Activated naive CD8-positive, alpha-beta T cell (primary cell): ENCODE measurements around the gene SMAD4.

Source experiments
- H3K27ac Mint-ChIP-seq: one replicate; pipeline ENCODE4 v1.8.0; 2021; ENCODE audit warnings: mixed read lengths
- H3K27me3 Mint-ChIP-seq: one replicate; pipeline ENCODE4 v1.8.0; 2021; ENCODE audit warnings: mixed read lengths
- H3K36me3 Mint-ChIP-seq: one replicate; pipeline ENCODE4 v1.8.0; 2021; ENCODE audit warnings: mixed read lengths
- H3K4me1 Mint-ChIP-seq: one replicate; pipeline ENCODE4 v1.8.0; 2021; ENCODE audit warnings: low read depth, mixed read lengths
- H3K4me3 Mint-ChIP-seq: one replicate; pipeline ENCODE4 v1.8.0; 2021; ENCODE audit warnings: mild to moderate bottlenecking, mixed read lengths
- H3K9me3 Mint-ChIP-seq: one replicate; pipeline ENCODE4 v1.8.0; 2021; ENCODE audit warnings: low read depth, mixed read lengths

SMAD4 gene

DNA sequence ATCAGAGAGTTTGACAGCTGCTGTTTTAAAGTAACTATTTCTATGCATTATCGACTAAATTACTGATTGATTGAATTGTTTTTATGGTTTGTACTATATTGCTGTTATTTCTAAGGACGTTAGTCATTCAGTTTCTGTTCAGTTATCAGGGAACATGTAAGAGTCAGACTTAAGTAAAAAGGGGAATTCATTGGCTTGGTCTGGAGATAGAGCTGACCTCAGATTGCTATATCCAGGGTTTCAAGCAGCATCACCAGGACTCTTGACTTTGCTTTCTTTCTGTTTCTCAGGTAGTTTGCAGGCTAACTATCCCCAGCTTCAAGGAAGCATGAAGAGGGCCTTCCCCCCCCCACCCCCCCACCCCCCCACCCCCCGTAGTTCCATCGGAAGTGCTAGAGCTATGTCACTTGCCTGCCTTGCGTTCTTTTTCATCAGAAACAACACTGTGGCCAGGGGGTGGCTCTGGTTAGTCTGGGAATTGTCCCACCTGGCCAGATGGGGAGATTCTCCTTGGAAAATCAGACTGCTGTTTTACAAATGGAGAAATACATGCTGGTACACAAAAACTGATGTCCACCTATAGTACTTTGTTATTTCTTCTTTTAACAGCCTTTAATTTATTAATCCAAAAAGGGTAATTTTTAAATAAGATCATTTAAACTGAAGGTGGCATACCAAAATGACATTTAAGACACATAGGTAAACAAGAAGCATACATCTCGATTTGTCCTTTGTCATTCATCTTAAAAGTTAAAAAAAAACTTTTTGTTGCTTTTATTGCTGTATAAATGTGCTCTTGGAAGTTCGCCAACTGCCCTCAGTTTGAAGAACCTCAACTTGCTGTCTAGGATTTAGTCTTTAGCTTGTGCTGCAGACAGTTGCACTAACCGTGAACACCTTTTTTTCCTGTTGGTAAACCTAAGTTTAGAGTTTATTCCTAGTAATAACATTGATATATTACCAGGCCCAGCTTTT lies 9.4 kb downstream of the SMAD4 start:
- peak overlapping the region; percentile 10 for H3K4me3 Mint-ChIP-seq
- no peaks in the 10 kb centered on the region for H3K9me3 Mint-ChIP-seq
- no peaks in the 10 kb centered on the region for H3K27me3 Mint-ChIP-seq
- H3K4me1 Mint-ChIP-seq = peaks cover 95% of the 10 kb centered on the region
- peak overlapping the region; percentile 66 for H3K27ac Mint-ChIP-seq
- no peaks in the 10 kb centered on the region for H3K36me3 Mint-ChIP-seq

DNA sequence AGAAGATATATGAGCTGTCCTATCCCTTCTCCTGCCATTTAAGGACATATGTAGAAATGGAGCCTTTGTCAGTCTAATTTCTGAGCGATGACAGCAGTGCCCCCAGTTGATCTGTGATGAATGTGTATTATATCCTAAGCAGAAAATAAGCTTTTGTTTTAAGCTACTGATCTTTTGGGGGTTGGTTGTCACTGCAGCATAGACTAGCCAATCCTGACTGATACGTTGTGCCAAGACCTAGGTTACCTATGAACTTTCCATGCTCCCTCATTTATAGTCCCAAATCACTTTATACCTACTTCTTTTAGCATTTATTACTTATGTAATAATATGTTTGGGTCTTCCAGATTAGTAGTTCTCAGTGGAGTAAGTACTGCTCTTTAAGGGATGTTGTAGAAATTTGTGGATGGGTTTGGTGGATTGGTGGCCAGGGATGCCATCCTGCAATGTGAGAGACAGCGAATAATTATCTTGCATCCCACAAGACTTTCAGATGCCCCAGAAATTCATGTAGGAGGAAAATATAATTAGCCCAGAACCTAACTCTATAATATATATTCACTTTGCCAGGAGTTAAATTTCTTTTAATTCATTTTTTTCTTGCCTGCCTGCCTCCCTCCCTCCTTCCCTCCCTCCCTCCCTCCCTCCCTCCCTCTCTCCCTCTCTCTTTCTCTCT lies 11.8 kb downstream of the SMAD4 start:
- H3K9me3 Mint-ChIP-seq = no peaks in the 10 kb centered on the region
- no peak overlapping the region for H3K4me3 Mint-ChIP-seq
- H3K27me3 Mint-ChIP-seq = no peaks in the 10 kb centered on the region
- no peaks in the 10 kb centered on the region for H3K36me3 Mint-ChIP-seq
- peaks cover 89% of the 10 kb centered on the region for H3K4me1 Mint-ChIP-seq
- peak overlapping the region; percentile 73 for H3K27ac Mint-ChIP-seq

DNA sequence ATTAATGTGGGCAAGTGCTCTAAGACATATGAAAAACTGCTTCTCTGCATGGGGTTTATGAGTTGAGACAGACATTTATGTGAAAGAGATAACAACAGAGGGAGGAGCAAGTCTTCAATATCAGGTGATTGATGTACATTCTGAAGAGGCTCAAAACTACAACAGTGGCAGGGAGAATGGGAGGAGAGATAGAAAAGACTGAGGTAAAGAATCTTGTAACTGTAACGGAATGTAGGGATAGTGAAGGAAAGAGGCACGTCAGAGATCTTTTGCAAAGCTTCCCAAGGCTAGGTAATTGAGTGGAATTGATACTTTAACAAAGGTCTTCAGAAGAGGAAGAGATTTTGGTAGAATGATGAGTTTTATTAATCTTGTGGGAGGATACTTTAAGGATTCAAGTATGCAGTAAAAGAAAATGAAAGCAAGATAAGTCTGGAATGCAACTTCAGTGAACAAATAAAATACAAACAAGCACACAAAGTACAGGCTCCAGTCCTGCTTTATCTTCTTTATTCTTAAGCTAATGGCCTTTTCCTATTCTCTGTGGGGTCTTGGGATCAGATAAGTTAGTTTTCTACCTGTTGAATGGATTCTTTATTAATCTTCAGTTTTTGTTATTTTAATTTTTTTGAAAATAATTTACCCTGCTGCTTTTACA lies 15.0 kb downstream of the SMAD4 start:
- no peaks in the 10 kb centered on the region for H3K36me3 Mint-ChIP-seq
- H3K27ac Mint-ChIP-seq = peak overlapping the region; percentile 68
- H3K4me1 Mint-ChIP-seq = peaks cover 61% of the 10 kb centered on the region
- no peaks in the 10 kb centered on the region for H3K9me3 Mint-ChIP-seq
- H3K4me3 Mint-ChIP-seq = no peak overlapping the region
- no peaks in the 10 kb centered on the region for H3K27me3 Mint-ChIP-seq

DNA sequence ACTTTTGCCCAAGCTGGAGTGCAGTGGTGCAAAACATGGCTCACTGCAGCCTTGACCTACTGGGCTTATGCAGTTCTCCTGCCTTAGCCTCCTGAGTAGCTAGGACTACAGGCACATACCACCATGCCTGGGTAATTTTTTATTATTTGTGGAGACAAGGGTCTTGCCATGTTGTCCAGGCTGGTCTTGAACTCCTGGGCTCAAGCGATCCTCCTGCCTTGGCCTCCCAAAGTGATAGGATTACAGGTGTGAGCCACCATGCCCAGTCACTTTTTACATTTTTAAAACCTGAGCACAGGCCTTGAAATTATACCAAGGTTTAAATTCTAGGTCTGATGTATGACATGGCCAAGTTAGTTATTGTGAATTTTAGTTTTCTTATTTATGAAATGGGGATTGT lies 18.2 kb downstream of the SMAD4 start:
- H3K4me3 Mint-ChIP-seq = no peak overlapping the region
- peaks cover 4% of the 10 kb centered on the region for H3K36me3 Mint-ChIP-seq
- no peaks in the 10 kb centered on the region for H3K27me3 Mint-ChIP-seq
- H3K9me3 Mint-ChIP-seq = no peaks in the 10 kb centered on the region
- no peak overlapping the region for H3K27ac Mint-ChIP-seq
- peaks cover 42% of the 10 kb centered on the region for H3K4me1 Mint-ChIP-seq

DNA sequence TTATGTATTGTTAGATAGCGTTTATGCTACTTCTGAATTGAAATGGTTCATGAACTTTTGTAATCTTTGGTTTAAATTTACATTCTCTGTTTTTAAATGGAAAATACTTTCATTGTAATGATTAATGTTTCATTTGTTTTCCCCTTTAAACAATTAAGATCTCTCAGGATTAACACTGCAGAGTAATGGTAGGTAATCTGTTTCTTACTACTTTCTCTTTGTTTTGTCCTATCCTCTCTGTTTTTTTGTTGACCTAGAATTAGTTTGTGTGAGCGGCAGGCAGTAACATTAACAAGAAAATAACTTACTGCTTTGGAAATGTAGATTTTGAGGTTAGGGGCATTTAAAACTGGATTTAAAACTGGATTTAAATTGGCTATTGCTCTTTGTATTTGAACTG lies 19.1 kb downstream of the SMAD4 start:
- peaks cover 43% of the 10 kb centered on the region for H3K4me1 Mint-ChIP-seq
- no peaks in the 10 kb centered on the region for H3K9me3 Mint-ChIP-seq
- H3K27ac Mint-ChIP-seq = peak overlapping the region; percentile 24
- H3K36me3 Mint-ChIP-seq = peaks cover 4% of the 10 kb centered on the region
- no peaks in the 10 kb centered on the region for H3K27me3 Mint-ChIP-seq
- no peak overlapping the region for H3K4me3 Mint-ChIP-seq

DNA sequence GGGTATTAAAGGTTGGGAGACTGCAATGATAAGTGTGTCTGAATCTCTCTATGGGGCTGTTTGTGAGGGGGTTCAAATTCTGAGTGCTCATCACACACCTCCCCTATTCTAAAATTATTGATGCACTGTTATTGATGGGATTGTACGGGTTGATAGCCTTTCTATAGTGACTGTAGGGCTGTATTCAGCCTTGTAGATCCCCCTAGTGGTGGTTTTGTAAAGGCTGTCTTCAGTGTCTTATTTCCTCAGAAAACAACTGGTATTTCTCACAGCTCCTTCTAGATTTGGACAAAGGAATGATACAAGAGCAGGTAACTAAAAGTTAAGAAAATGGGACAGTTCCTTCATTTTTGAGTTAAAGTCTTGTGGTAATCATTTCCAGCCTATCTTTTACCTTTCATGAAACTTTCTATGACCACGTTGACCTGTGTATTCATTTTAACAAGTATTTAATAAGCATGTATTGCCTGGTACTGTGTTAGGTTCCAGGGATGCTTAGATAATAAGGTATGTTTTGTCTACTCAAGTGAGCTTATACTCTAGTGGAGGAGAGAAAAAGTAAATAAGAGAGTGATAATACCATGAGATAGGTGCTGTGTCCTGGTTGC lies 21.2 kb downstream of the SMAD4 start:
- H3K27me3 Mint-ChIP-seq = no peaks in the 10 kb centered on the region
- peaks cover 4% of the 10 kb centered on the region for H3K36me3 Mint-ChIP-seq
- peaks cover 32% of the 10 kb centered on the region for H3K4me1 Mint-ChIP-seq
- H3K27ac Mint-ChIP-seq = peak overlapping the region; percentile 8
- no peaks in the 10 kb centered on the region for H3K9me3 Mint-ChIP-seq
- no peak overlapping the region for H3K4me3 Mint-ChIP-seq

DNA sequence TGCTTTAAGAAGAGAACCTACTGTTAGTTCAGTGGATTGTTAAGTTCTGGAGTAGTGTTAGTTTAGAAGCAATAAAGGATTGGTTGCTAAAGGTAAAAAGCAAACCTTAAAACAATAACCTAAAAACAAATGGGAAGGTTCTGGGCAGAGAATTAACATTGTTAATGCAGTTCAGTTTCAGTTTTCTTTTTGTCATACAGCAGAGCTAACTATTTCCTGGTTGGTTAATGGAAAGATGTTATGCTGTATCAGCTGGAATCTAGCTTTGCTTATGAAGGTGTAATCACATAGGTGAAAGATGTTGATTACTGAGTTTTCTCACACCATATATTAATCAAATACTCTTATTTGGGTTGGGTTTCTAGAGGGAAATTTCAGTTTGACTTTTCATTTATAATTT lies 23.8 kb downstream of the SMAD4 start:
- H3K9me3 Mint-ChIP-seq = no peaks in the 10 kb centered on the region
- H3K4me3 Mint-ChIP-seq = no peak overlapping the region
- no peaks in the 10 kb centered on the region for H3K27me3 Mint-ChIP-seq
- H3K27ac Mint-ChIP-seq = peak overlapping the region; percentile 64
- peaks cover 4% of the 10 kb centered on the region for H3K36me3 Mint-ChIP-seq
- H3K4me1 Mint-ChIP-seq = peaks cover 29% of the 10 kb centered on the region

DNA sequence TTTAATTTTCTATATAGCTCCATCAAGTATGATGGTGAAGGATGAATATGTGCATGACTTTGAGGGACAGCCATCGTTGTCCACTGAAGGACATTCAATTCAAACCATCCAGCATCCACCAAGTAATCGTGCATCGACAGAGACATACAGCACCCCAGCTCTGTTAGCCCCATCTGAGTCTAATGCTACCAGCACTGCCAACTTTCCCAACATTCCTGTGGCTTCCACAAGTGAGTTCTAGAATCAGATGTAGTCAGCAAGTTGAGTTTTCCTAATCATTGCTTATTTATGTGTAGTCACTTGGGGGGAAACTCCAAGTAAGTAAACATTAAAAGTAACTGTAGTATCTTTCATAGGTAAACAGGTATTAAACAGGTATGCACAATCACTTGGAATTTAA lies 24.8 kb downstream of the SMAD4 start:
- Mint-ChIP-seq H3K27me3 (no peaks in the 10 kb centered on the region), H3K36me3 (peaks cover 4% of the 10 kb centered on the region), H3K4me1 (peaks cover 29% of the 10 kb centered on the region), H3K4me3 (no peak overlapping the region), H3K27ac (no peak overlapping the region), H3K9me3 (no peaks in the 10 kb centered on the region)

DNA sequence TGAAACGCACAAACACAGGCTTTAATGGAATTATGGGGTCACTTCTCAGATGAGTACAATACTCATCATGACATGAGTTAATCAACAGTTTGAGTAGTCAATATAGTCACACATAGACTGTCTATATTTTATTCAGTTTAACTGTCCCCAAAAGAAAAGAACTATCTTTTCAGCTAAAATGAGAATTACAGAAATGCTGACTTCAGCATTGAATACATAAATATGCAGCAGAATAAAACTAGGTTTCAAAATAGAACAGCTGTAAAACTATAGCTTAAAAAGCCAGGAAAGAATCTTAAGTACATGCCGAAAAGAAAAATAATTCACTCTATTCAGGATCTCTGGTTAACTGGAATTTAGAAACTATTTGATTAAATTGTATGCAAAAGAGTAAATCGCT lies 30.0 kb downstream of the SMAD4 start:
- H3K4me3 Mint-ChIP-seq = no peak overlapping the region
- peaks cover 6% of the 10 kb centered on the region for H3K36me3 Mint-ChIP-seq
- H3K27ac Mint-ChIP-seq = no peak overlapping the region
- H3K9me3 Mint-ChIP-seq = no peaks in the 10 kb centered on the region
- H3K27me3 Mint-ChIP-seq = no peaks in the 10 kb centered on the region
- H3K4me1 Mint-ChIP-seq = peaks cover 12% of the 10 kb centered on the region

DNA sequence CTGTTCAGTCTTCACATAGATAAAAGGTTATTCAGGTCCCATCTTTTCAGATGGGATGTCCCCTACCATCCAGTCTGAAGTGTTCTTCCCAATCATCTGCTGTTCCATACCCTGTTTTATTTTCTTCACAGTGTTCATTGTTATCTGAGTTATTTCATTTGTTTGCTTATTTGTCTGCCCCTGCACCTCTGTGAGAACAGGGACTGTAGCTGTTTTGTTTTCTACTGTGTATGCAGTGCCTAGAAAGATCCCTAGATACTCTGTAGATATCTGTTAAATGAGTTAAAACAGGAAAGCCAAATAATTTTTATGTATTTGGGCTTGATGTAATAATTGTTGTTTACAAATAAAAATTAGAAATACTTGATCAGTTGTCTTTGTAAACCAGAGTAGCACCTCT lies 34.2 kb downstream of the SMAD4 start:
- Mint-ChIP-seq H3K36me3 (peaks cover 12% of the 10 kb centered on the region), H3K27me3 (no peaks in the 10 kb centered on the region), H3K4me1 (peaks cover 6% of the 10 kb centered on the region), H3K9me3 (no peaks in the 10 kb centered on the region), H3K27ac (peak overlapping the region; percentile 50), H3K4me3 (no peak overlapping the region)

DNA sequence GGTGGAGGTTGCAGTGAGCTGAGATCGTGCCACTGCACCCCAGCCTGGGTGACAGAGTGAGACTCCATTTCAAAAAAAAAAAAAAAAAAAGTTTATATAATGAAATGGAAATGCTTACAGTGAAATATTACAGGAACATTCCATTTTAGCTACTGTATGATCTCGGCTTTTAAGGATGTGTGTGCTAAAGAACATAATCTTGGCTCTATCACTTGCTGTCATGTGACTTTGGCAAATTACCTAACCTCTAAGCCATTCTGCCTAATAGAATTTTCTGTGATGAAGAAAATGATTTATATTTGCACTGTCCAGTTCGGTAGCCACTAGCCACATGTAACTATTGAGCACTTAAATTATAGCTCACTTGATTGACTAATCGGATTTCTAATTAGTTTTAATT lies 36.3 kb downstream of the SMAD4 start:
- H3K4me1 Mint-ChIP-seq = peaks cover 16% of the 10 kb centered on the region
- no peaks in the 10 kb centered on the region for H3K9me3 Mint-ChIP-seq
- H3K4me3 Mint-ChIP-seq = no peak overlapping the region
- H3K27ac Mint-ChIP-seq = no peak overlapping the region
- peaks cover 17% of the 10 kb centered on the region for H3K36me3 Mint-ChIP-seq
- H3K27me3 Mint-ChIP-seq = no peaks in the 10 kb centered on the region

DNA sequence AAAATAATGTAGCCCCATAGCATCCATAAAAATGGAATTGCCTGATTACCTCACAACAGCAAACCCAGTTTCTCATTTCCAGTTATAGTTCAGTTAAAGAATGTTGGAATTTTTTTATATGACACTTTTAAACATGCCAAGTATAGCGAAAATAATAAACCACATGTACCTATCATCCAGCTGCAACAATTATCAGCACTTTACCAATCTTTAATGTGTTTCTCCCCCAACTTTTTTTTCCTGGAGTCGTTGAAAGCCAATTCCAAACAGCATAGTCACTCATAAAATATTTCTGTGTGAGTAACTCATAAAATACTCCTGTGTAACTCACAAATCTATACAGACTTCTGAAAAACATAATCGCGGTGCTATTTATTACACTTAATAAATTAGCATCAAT lies 38.1 kb downstream of the SMAD4 start:
- Mint-ChIP-seq H3K9me3 (no peaks in the 10 kb centered on the region), H3K27me3 (no peaks in the 10 kb centered on the region), H3K4me1 (peaks cover 26% of the 10 kb centered on the region), H3K36me3 (peaks cover 17% of the 10 kb centered on the region), H3K4me3 (no peak overlapping the region), H3K27ac (no peak overlapping the region)

DNA sequence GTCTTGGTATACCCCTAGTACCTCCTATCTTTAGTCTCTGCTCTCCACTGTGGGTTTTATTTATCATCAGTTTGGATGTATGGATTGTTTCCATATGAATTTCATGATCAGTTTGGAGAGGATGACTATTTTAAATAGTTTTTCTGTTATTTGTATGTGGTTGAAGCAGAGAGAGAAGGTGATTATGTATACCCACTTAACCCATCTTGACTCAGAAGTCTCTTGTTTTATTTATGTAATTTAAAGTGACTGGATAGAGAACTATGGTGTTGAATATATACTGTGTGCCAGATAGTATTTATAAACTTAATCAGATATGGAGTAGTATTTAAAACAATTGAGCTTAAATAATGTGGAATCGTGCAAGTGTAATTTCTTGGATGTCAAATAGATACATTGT lies 39.9 kb downstream of the SMAD4 start:
- Mint-ChIP-seq H3K36me3 (peaks cover 13% of the 10 kb centered on the region), H3K9me3 (no peaks in the 10 kb centered on the region), H3K27me3 (no peaks in the 10 kb centered on the region), H3K27ac (no peak overlapping the region), H3K4me3 (no peak overlapping the region), H3K4me1 (peaks cover 38% of the 10 kb centered on the region)

DNA sequence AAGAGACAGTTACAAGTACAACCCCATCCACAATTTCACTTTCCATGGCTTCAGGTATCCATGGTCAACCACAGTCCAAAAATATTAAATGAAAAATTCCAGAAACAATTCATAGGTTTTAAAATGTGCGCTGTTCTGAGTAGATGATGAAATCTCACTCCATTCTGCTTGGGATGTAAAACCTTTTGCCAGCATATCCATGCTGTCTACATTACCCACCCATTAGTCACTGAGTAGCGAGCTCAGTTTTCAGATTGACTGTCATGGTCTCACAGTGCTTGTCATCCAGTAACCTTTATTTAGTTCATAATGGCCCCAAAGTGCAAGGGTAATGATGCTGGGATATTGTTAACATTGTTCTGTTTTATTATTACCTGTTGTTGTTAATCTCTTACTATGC lies 40.5 kb downstream of the SMAD4 start:
- Mint-ChIP-seq H3K4me3 (no peak overlapping the region), H3K27ac (peak overlapping the region; percentile 12), H3K4me1 (peaks cover 40% of the 10 kb centered on the region), H3K36me3 (peaks cover 11% of the 10 kb centered on the region), H3K27me3 (no peaks in the 10 kb centered on the region), H3K9me3 (no peaks in the 10 kb centered on the region)
